HFFc6 (cell line): ENCODE measurements around the gene SKOR2. TPM values are rescaled to one million over a fixed set of nuclear protein-coding genes. Genes with fewer than 3 reads are reported as not detected.

ENCODE experiments used
- DNase-seq: peaks from one replicate; pipeline ENCODE4 v3.0.0-alpha.2; 2018
- H3K27ac Mint-ChIP-seq: 2 replicates; pipeline ENCODE4 v1.8.0; 2020; ENCODE audit warnings: mild to moderate bottlenecking, mixed read lengths
- H3K27me3 Mint-ChIP-seq: 2 replicates; pipeline ENCODE4 v1.8.0; 2021; ENCODE audit warnings: mild to moderate bottlenecking, moderate library complexity, mixed read lengths; ENCODE audit not compliant: insufficient read depth
- H3K36me3 Mint-ChIP-seq: 2 replicates; pipeline ENCODE4 v1.8.0; 2021; ENCODE audit warnings: low read depth, mixed read lengths
- H3K4me1 Mint-ChIP-seq: 2 replicates; pipeline ENCODE4 v1.8.0; 2020; ENCODE audit warnings: low read depth, mixed read lengths
- H3K4me3 Mint-ChIP-seq: 2 replicates; pipeline ENCODE4 v1.8.0; 2020; ENCODE audit warnings: mild to moderate bottlenecking, moderate library complexity, mixed read lengths
- H3K9me3 Mint-ChIP-seq: 2 replicates; pipeline ENCODE4 v1.8.0; 2020; ENCODE audit warnings: mild to moderate bottlenecking, mixed read lengths
- CTCF ChIP-seq: fragments of 200-600 bp; sonication (generic); IDR thresholded peaks from 2 replicates; pipeline ENCODE4 v1.5.0; 2021; ENCODE audit warnings: antibody characterized with exemption, mild to moderate bottlenecking
- total RNA-seq, 6 experiments: library from RNA; stranded (reverse); fragmentation: NEBNext Ultra II Directional; extraction: Animal tissue kit (Norgen Biotek cat#: 25700); gene quantifications; 2 replicates in 1 of 6; 3 replicates in 5 of 6; pipeline ENCODE4 v1.2.3, GENCODE V29; 2021

The SKOR2 gene
- total RNA-seq, 6 experiments from 2014 or later, result not detected

GRCh38 chr18:47274961-47275360 lies 23.5 kb upstream of the SKOR2 start:
- no peak for DNase-seq
- Mint-ChIP-seq H3K4me3 (no peak overlapping the region), H3K4me1 (no peaks in the 10 kb centered on the region; the same call in 1 of the 2 replicates), H3K9me3 (no peaks in the 10 kb centered on the region), H3K27ac (no peak overlapping the region), H3K36me3 (no peaks in the 10 kb centered on the region), H3K27me3 (peaks cover 2% of the 10 kb centered on the region)
- no peak for TF ChIP-seq CTCF

GRCh38 chr18:47265197-47265596 lies 13.7 kb upstream of the SKOR2 start:
- peak; percentile 47 for DNase-seq
- Mint-ChIP-seq H3K4me3 (no peak overlapping the region; the same call in 1 of the 2 replicates), H3K36me3 (no peaks in the 10 kb centered on the region), H3K9me3 (peaks cover 5% of the 10 kb centered on the region; the same call in 1 of the 2 replicates), H3K27ac (peak overlapping the region; percentile 36; the same call in 1 of the 2 replicates), H3K4me1 (peaks cover 13% of the 10 kb centered on the region; the same call in 1 of the 2 replicates), H3K27me3 (peaks cover 21% of the 10 kb centered on the region)
- TF ChIP-seq CTCF, result no peak

DNA sequence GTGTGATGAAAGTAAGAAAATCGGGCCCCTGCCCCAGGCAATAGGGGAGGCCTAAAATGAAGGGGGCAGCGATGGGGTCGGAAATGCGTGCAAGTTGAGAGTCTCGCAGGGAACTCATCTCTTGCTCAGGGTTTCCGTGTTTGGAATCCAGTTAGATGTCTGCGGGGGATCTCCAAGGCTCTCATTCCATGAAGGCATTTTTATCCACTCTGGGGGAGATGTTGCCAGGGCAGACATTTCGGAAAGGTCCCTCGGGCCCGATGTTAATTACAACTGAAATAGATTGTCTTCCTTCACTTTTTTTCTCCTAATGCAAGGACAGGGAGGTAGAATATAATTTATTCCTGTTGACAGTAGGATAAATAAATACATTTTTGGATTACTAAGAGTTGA lies 12.8 kb upstream of the SKOR2 start:
- Mint-ChIP-seq H3K9me3 (peaks cover 8% of the 10 kb centered on the region; the same call in 1 of the 2 replicates), H3K4me3 (no peak overlapping the region), H3K4me1 (peaks cover 13% of the 10 kb centered on the region; the same call in 1 of the 2 replicates), H3K36me3 (no peaks in the 10 kb centered on the region), H3K27ac (no peak overlapping the region), H3K27me3 (peaks cover 21% of the 10 kb centered on the region)
- DNase-seq, result no peak
- no peak for TF ChIP-seq CTCF

GRCh38 chr18:47263430-47264307 lies 12.2 kb upstream of the SKOR2 start:
- no peak for DNase-seq
- no peak overlapping the region for H3K27ac Mint-ChIP-seq

GRCh38 chr18:47263150-47263429 lies 11.6 kb upstream of the SKOR2 start:
- peaks cover 23% of the 10 kb centered on the region for H3K27me3 Mint-ChIP-seq
- no peak for DNase-seq
- H3K9me3 Mint-ChIP-seq, result peaks cover 8% of the 10 kb centered on the region; the same call in 1 of the 2 replicates
- no peaks in the 10 kb centered on the region for H3K36me3 Mint-ChIP-seq
- peaks cover 13% of the 10 kb centered on the region; the same call in 1 of the 2 replicates for H3K4me1 Mint-ChIP-seq
- TF ChIP-seq CTCF, result no peak
- no peak overlapping the region for H3K27ac Mint-ChIP-seq
- no peak overlapping the region for H3K4me3 Mint-ChIP-seq

More at GRCh38 chr18:47263430-47264307, 12.2 kb upstream of the SKOR2 start:
- H3K4me1 Mint-ChIP-seq, result peaks cover 13% of the 10 kb centered on the region; the same call in 1 of the 2 replicates
- H3K36me3 Mint-ChIP-seq, result no peaks in the 10 kb centered on the region
- H3K4me3 Mint-ChIP-seq, result no peak overlapping the region
- peaks cover 8% of the 10 kb centered on the region; the same call in 1 of the 2 replicates for H3K9me3 Mint-ChIP-seq
- TF ChIP-seq CTCF, result no peak
- H3K27me3 Mint-ChIP-seq, result peaks cover 21% of the 10 kb centered on the region
